Ramos (cell line): ENCODE measurements around the gene P4HA2.

Source experiments
- in situ Hi-C: fragments of 300-500 bp; cut with MboI; formaldehyde crosslinking; loops from one replicate; pipeline ENCODE4 v1.14.3; 2022; ENCODE audit warnings: low sequenced_read_pairs; ENCODE audit not compliant: unreplicated experiment

The P4HA2 gene

GRCh38 chr5:132209131-132209530, 18.5 kb downstream of the P4HA2 start:
- in situ Hi-C loops = no loop called here

- in situ Hi-C loops = no loop called here
These were observed 19.9 kb downstream of the P4HA2 start for GRCh38 chr5:132207778-132208177.

GRCh38 chr5:132206782-132207181, 20.9 kb downstream of the P4HA2 start:
- in situ Hi-C loops = no loop called here

- in situ Hi-C loops = no loop called here
These were observed 22.1 kb downstream of the P4HA2 start for GRCh38 chr5:132205385-132206125.

- in situ Hi-C loops = no loop called here
These were observed 23.1 kb downstream of the P4HA2 start for GRCh38 chr5:132204371-132205135.

GRCh38 chr5:132203916-132204315, 23.7 kb downstream of the P4HA2 start:
- in situ Hi-C loops = no loop called here

GRCh38 chr5:132203464-132203818, 24.2 kb downstream of the P4HA2 start:
- in situ Hi-C loops = no loop called here

GRCh38 chr5:132202711-132203463, 24.8 kb downstream of the P4HA2 start:
- in situ Hi-C loops = no loop called here

GRCh38 chr5:132199116-132199680, 28.5 kb downstream of the P4HA2 start:
- in situ Hi-C loops = no loop called here

- in situ Hi-C loops = no loop called here
These were observed 29.1 kb downstream of the P4HA2 start for GRCh38 chr5:132198571-132198970.

GRCh38 chr5:132195727-132196126, 31.9 kb downstream of the P4HA2 start:
- in situ Hi-C loops = no loop called here

- in situ Hi-C loops = no loop called here
These were observed 34.4 kb downstream of the P4HA2 start for GRCh38 chr5:132193165-132193694.

GRCh38 chr5:132190161-132190817, 37.4 kb downstream of the P4HA2 start:
- in situ Hi-C loops = no loop called here

- in situ Hi-C loops = no loop called here
These were observed 43.1 kb downstream of the P4HA2 start for GRCh38 chr5:132184588-132184987.

- in situ Hi-C loops = no loop called here
These were observed 43.9 kb downstream of the P4HA2 start for GRCh38 chr5:132183723-132184122.

GRCh38 chr5:132182359-132183040, 45.2 kb downstream of the P4HA2 start:
- in situ Hi-C loops = no loop called here

GRCh38 chr5:132181011-132181629, 46.5 kb downstream of the P4HA2 start:
- in situ Hi-C loops = no loop called here

GRCh38 chr5:132180134-132180745, 47.4 kb downstream of the P4HA2 start:
- in situ Hi-C loops = no loop called here

GRCh38 chr5:132179405-132179804, 48.2 kb downstream of the P4HA2 start:
- in situ Hi-C loops = no loop called here
